Liver (tissue), 9 donors: ENCODE results near the gene CELA1. TPM values are rescaled to one million over a fixed set of nuclear protein-coding genes. Genes with fewer than 3 reads are reported as not detected.

ENCODE experiments used
- DNase-seq: peaks from one replicate; pipeline ENCODE4 v3.0.0-alpha.2; 2017; ENCODE audit warnings: low spot score
- H3K27ac ChIP-seq, 2 donors: one replicate each; pipeline ENCODE4 v1.7.0; 2013; ENCODE audit warnings: inconsistent platforms in 2 of 2, low read length in 2 of 2, control low read depth in 1 of 2, low read depth in 1 of 2, mild to moderate bottlenecking in 1 of 2
- H3K27me3 ChIP-seq, 4 donors: one replicate each; pipeline versions ENCODE4 v1.6.1 to v1.7.0; 2013; ENCODE audit warnings: low read length in 3 of 4, inconsistent platforms in 1 of 4, mild to moderate bottlenecking in 1 of 4, moderate library complexity in 1 of 4; ENCODE audit not compliant: control insufficient read depth in 4 of 4, insufficient read depth in 4 of 4
- H3K36me3 ChIP-seq, 4 donors: one replicate each; pipeline versions ENCODE4 v1.6.1 to v1.7.0; 2013; ENCODE audit warnings: low read length in 3 of 4, mild to moderate bottlenecking in 3 of 4, low read depth in 1 of 4, moderate library complexity in 1 of 4; ENCODE audit not compliant: control insufficient read depth in 4 of 4, insufficient read depth in 3 of 4
- H3K4me1 ChIP-seq, 4 donors: one replicate each; pipeline versions ENCODE4 v1.6.1 to v1.7.0; 2013; ENCODE audit warnings: low read length in 3 of 4, mild to moderate bottlenecking in 3 of 4, moderate library complexity in 1 of 4; ENCODE audit not compliant: control insufficient read depth in 4 of 4, insufficient read depth in 4 of 4
- H3K4me3 ChIP-seq, 3 donors: one replicate each; pipeline versions ENCODE4 v1.6.1 to v1.7.0; 2013; ENCODE audit warnings: low read length in 3 of 3, control low read depth in 1 of 3, low read depth in 1 of 3, mild to moderate bottlenecking in 1 of 3
- H3K9ac ChIP-seq, 2 donors: one replicate each; pipeline ENCODE4 v1.7.0; 2013; ENCODE audit warnings: low read length in 2 of 2, mild to moderate bottlenecking in 2 of 2, moderate library complexity in 2 of 2, control low read depth in 1 of 2, low read depth in 1 of 2
- H3K9me3 ChIP-seq, 4 donors: one replicate each; pipeline versions ENCODE4 v1.6.1 to v1.7.0; 2013; ENCODE audit warnings: low read length in 3 of 4; ENCODE audit not compliant: control insufficient read depth in 4 of 4
- EGR1 ChIP-seq, 2 donors: IDR thresholded peaks; 2 replicates each; pipeline ENCODE4 v1.6.1; 2016 to 2018; ENCODE audit warnings: antibody characterized with exemption in 2 of 2, low read depth in 2 of 2
- FOXA1 ChIP-seq: IDR thresholded peaks from 2 replicates; pipeline ENCODE4 v1.6.1; 2016; ENCODE audit warnings: antibody characterized with exemption
- FOXA2 ChIP-seq: IDR thresholded peaks from 2 replicates; pipeline ENCODE4 v1.6.1; 2016; ENCODE audit warnings: antibody characterized with exemption
- HNF4A ChIP-seq, 2 donors: conservative IDR thresholded peaks; 2 replicates each; pipeline ENCODE4 v1.6.1; 2016; ENCODE audit warnings: antibody characterized with exemption in 2 of 2, mild to moderate bottlenecking in 2 of 2
- NR2F2 ChIP-seq: IDR thresholded peaks from 2 replicates; pipeline ENCODE4 v1.6.1; 2016; ENCODE audit warnings: antibody characterized with exemption
- RAD21 ChIP-seq, 2 donors: IDR thresholded peaks; 2 replicates each; pipeline ENCODE4 v1.6.1; 2016; ENCODE audit warnings: antibody characterized with exemption in 2 of 2, mild to moderate bottlenecking in 2 of 2
- TAF1 ChIP-seq: conservative IDR thresholded peaks from 2 replicates; pipeline ENCODE4 v1.6.1; 2016; ENCODE audit warnings: antibody characterized with exemption, mild to moderate bottlenecking
- YY1 ChIP-seq: IDR thresholded peaks from 2 replicates; pipeline ENCODE4 v1.6.1; 2016; ENCODE audit warnings: antibody characterized with exemption, mild to moderate bottlenecking
- WGBS: extraction: QIAGEN DNeasy Blood & Tissue Kit; methylation state at CpG from one replicate; pipeline ENCODE4 v1.1.7; 2013; 5-methylcytosine and 5-hydroxymethylcytosine counted together
- polyA plus RNA-seq, 2 donors: library from polyadenylated mRNA; stranded (reverse) in 1 of 2; unstranded in 1 of 2; fragments of 200-250 nt in 1 of 2; fragments of >200 nt in 1 of 2; fragmentation: Nextera tagmentation in 1 of 2; extraction: Ambion mirVana in 1 of 2; gene quantifications; one replicate each; pipeline versions ENCODE4 v1.2.1 to v1.2.3, GENCODE V29; 2013 to 2015
- total RNA-seq, 2 donors: library from RNA; depleted of rRNA; stranded (reverse); fragments of >200 nt; gene quantifications; one replicate each; pipeline ENCODE4 v1.2.3, GENCODE V29; 2014
- TF ChIP-seq, protein P1 (sequence below): IDR thresholded peaks from 2 replicates; pipeline ENCODE4 v1.6.1; 2016; ENCODE audit warnings: antibody characterized with exemption
- TF ChIP-seq, protein P2 (sequence below): fragments of 150-350 bp; IDR thresholded peaks from 2 replicates; pipeline ENCODE4 v1.5.1; 2017; ENCODE audit warnings: improper control_type of control experiment, low read depth, low read length; ENCODE audit not compliant: missing input control
- TF ChIP-seq, protein P3 (sequence below): IDR thresholded peaks from 2 replicates; pipeline ENCODE4 v1.6.1; 2016; ENCODE audit warnings: antibody characterized with exemption, mild to moderate bottlenecking
- TF ChIP-seq, protein P4 (sequence below): IDR thresholded peaks from 2 replicates; pipeline ENCODE4 v1.6.1; 2016; ENCODE audit warnings: antibody characterized with exemption
- TF ChIP-seq, protein P5 (sequence below): IDR thresholded peaks from 2 replicates; pipeline ENCODE4 v1.6.1; 2016; ENCODE audit warnings: antibody characterized with exemption
- donor health status: healthy.
- donor health status: healthy.
- donor health status: healthy.
- donor health status: healthy.
- donor health status: healthy.

The CELA1 gene
- total and polyA plus RNA-seq, 4 donors: not detected

DNA sequence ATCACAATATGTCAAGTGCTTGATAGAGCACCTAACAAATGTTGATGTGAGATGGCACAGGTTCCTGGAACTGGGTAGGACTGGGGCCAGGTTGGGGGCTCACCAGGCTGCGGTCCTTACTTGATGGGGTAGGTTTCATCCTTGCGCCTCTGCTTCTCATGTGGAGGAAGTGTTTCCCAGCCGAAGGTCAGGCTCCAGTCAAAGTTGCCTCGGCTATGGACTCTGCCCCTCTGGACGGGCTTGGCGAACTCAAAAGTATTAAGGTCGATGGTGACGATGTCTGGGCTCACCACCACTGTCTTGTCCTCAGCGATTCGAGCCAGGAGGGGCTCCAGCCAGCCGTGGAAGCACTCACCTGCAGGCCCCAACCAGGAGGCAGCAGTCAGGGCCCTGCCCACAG lies 17.5 kb upstream of the CELA1 start:
- no peaks in the 10 kb centered on the region for H3K36me3 ChIP-seq
- no peaks in the 10 kb centered on the region for H3K9me3 ChIP-seq
- no peaks in the 10 kb centered on the region for H3K4me1 ChIP-seq
- TF ChIP-seq NR2F2 (no peak), FOXA2 (no peak)
- no peak for DNase-seq
- H3K27ac ChIP-seq: no peak overlapping the region
- H3K9ac ChIP-seq: no peak overlapping the region
- no peaks in the 10 kb centered on the region for H3K27me3 ChIP-seq
- 78% methylated on average over 11 of the region's 11 CpGs for whole genome bisulfite sequencing
- H3K4me3 ChIP-seq: no peak overlapping the region

DNA sequence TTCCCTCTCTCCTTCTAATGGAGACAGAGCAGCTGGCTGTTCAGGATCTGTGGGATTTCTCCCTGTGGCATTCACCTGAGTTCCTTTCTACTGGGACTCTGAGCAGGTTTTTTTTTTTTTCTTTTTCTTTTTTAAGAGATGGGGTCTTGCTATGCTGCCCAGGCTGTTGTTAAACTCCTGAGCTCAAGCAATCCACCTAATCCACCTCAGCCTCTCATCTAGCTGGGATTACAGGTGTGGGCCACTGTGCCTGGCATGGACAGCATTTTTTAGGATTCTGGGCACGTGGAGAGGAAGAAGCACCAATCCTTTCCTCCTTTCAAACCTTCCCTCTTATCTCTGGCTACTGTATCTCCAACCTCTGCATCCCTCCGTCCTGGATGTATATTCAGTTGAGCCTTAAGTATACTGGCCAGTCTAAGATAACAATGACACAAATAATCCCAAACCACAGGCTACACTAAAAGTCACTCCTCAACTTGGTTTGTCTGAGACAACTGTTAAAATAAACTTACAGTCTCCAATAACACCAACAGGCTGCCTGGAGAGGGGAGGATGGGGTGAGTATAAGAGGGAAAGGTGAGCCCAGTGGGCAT lies 16.4 kb upstream of the CELA1 start:
- no peak overlapping the region for H3K27ac ChIP-seq
- 89% methylated on average over 2 of the region's 2 CpGs for WGBS
- no peak for DNase-seq
- TF ChIP-seq, protein P1, sequence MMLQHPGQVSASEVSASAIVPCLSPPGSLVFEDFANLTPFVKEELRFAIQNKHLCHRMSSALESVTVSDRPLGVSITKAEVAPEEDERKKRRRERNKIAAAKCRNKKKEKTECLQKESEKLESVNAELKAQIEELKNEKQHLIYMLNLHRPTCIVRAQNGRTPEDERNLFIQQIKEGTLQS: no peak
- TF ChIP-seq, protein P2, sequence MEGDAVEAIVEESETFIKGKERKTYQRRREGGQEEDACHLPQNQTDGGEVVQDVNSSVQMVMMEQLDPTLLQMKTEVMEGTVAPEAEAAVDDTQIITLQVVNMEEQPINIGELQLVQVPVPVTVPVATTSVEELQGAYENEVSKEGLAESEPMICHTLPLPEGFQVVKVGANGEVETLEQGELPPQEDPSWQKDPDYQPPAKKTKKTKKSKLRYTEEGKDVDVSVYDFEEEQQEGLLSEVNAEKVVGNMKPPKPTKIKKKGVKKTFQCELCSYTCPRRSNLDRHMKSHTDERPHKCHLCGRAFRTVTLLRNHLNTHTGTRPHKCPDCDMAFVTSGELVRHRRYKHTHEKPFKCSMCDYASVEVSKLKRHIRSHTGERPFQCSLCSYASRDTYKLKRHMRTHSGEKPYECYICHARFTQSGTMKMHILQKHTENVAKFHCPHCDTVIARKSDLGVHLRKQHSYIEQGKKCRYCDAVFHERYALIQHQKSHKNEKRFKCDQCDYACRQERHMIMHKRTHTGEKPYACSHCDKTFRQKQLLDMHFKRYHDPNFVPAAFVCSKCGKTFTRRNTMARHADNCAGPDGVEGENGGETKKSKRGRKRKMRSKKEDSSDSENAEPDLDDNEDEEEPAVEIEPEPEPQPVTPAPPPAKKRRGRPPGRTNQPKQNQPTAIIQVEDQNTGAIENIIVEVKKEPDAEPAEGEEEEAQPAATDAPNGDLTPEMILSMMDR: no peak
- TF ChIP-seq, protein P3, sequence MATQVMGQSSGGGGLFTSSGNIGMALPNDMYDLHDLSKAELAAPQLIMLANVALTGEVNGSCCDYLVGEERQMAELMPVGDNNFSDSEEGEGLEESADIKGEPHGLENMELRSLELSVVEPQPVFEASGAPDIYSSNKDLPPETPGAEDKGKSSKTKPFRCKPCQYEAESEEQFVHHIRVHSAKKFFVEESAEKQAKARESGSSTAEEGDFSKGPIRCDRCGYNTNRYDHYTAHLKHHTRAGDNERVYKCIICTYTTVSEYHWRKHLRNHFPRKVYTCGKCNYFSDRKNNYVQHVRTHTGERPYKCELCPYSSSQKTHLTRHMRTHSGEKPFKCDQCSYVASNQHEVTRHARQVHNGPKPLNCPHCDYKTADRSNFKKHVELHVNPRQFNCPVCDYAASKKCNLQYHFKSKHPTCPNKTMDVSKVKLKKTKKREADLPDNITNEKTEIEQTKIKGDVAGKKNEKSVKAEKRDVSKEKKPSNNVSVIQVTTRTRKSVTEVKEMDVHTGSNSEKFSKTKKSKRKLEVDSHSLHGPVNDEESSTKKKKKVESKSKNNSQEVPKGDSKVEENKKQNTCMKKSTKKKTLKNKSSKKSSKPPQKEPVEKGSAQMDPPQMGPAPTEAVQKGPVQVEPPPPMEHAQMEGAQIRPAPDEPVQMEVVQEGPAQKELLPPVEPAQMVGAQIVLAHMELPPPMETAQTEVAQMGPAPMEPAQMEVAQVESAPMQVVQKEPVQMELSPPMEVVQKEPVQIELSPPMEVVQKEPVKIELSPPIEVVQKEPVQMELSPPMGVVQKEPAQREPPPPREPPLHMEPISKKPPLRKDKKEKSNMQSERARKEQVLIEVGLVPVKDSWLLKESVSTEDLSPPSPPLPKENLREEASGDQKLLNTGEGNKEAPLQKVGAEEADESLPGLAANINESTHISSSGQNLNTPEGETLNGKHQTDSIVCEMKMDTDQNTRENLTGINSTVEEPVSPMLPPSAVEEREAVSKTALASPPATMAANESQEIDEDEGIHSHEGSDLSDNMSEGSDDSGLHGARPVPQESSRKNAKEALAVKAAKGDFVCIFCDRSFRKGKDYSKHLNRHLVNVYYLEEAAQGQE: no peak
- TF ChIP-seq NR2F2 (no peak), RAD21 (IDR thresholded peaks at IDR 0.05) (no peak), EGR1 (IDR thresholded peaks at IDR 0.05; ENCODE audit: low read depth in 2 of 2) (no peak), YY1 (no peak), HNF4A (conservative IDR thresholded peaks at IDR 0.05) (no peak), FOXA2 (no peak), FOXA1 (no peak), TAF1 (no peak)
- TF ChIP-seq, protein P4, sequence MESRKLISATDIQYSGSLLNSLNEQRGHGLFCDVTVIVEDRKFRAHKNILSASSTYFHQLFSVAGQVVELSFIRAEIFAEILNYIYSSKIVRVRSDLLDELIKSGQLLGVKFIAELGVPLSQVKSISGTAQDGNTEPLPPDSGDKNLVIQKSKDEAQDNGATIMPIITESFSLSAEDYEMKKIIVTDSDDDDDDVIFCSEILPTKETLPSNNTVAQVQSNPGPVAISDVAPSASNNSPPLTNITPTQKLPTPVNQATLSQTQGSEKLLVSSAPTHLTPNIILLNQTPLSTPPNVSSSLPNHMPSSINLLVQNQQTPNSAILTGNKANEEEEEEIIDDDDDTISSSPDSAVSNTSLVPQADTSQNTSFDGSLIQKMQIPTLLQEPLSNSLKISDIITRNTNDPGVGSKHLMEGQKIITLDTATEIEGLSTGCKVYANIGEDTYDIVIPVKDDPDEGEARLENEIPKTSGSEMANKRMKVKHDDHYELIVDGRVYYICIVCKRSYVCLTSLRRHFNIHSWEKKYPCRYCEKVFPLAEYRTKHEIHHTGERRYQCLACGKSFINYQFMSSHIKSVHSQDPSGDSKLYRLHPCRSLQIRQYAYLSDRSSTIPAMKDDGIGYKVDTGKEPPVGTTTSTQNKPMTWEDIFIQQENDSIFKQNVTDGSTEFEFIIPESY: no peak
- TF ChIP-seq, protein P5, sequence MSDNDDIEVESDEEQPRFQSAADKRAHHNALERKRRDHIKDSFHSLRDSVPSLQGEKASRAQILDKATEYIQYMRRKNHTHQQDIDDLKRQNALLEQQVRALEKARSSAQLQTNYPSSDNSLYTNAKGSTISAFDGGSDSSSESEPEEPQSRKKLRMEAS: no peak
- H3K4me1 ChIP-seq: no peaks in the 10 kb centered on the region
- no peak overlapping the region for H3K4me3 ChIP-seq
- H3K9ac ChIP-seq: no peak overlapping the region
- no peaks in the 10 kb centered on the region for H3K9me3 ChIP-seq
- no peaks in the 10 kb centered on the region for H3K36me3 ChIP-seq
- no peaks in the 10 kb centered on the region for H3K27me3 ChIP-seq
